SK-N-MC (cell line): ENCODE data around the gene TAGLN.

Experiments
- DNase-seq: peaks from one replicate; pipeline ENCODE4 v3.0.0-alpha.2; 2011; ENCODE audit warnings: low read depth, low spot score
- H3K27ac ChIP-seq: fragments of 200-600 bp; sonication (generic); 2 replicates; pipeline ENCODE4 v1.5.1; 2016; ENCODE audit warnings: mixed run types
- H3K36me3 ChIP-seq: fragments of 200-600 bp; sonication (generic); 2 replicates; pipeline ENCODE4 v1.6.1; 2017; ENCODE audit warnings: antibody characterized with exemption, low read length, mixed read lengths; ENCODE audit not compliant: insufficient read depth
- H3K4me3 ChIP-seq: fragments of 200-600 bp; sonication (generic); 2 replicates; pipeline ENCODE4 v1.5.1; 2016
- H3K9ac ChIP-seq: fragments of 200-600 bp; sonication (generic); 2 replicates; pipeline ENCODE4 v1.8.0; 2017; ENCODE audit warnings: mixed run types, mixed read lengths; ENCODE audit not compliant: insufficient read length
- H3K9me3 ChIP-seq: fragments of 200-600 bp; sonication (generic); 2 replicates; pipeline ENCODE4 v1.6.1; 2017; ENCODE audit warnings: low read depth, mild to moderate bottlenecking, antibody characterized with exemption, low read length, moderate library complexity, mixed read lengths
- EZH2 ChIP-seq: fragments of 200-600 bp; sonication (generic); IDR thresholded peaks from one replicate; pipeline ENCODE4 v1.6.1; 2017; ENCODE audit warnings: antibody characterized with exemption
- FOXP2 ChIP-seq: optimal IDR thresholded peaks from 2 replicates; pipeline ENCODE3; 2011; ENCODE audit warnings: mild to moderate bottlenecking, moderate library complexity; ENCODE audit not compliant: insufficient read depth; ENCODE audit errors: extremely low read length, control extremely low read depth
- POLR2AphosphoS5 ChIP-seq: IDR thresholded peaks from 2 replicates; pipeline ENCODE4 v1.6.1; 2012; ENCODE audit warnings: mild to moderate bottlenecking, low read depth, low read length, borderline replicate concordance

The TAGLN gene

GRCh38 chr11:117171007-117171403 is 28.2 kb upstream of the TAGLN start:
- H3K4me3 ChIP-seq = no peak overlapping the region
- no peak for DNase-seq
- TF ChIP-seq EZH2 (no peak), POLR2AphosphoS5 (no peak), FOXP2 (no peak)
- no peaks in the 10 kb centered on the region for H3K9me3 ChIP-seq
- H3K9ac ChIP-seq = no peak overlapping the region
- no peak overlapping the region for H3K27ac ChIP-seq
- H3K36me3 ChIP-seq = peaks cover 56% of the 10 kb centered on the region

- H3K4me3 ChIP-seq = no peak overlapping the region
- H3K27ac ChIP-seq = no peak overlapping the region
- peaks cover 51% of the 10 kb centered on the region for H3K36me3 ChIP-seq
- no peak overlapping the region for H3K9ac ChIP-seq
- TF ChIP-seq FOXP2 (no peak), EZH2 (no peak), POLR2AphosphoS5 (no peak)
- no peaks in the 10 kb centered on the region for H3K9me3 ChIP-seq
- no peak for DNase-seq
These were observed 27.6 kb upstream of the TAGLN start for GRCh38 chr11:117171404-117172061.

GRCh38 chr11:117172724-117173421 is 26.3 kb upstream of the TAGLN start:
- peak overlapping the region; percentile 65; the same call in 1 of the 2 replicates for H3K27ac ChIP-seq
- peaks cover 37% of the 10 kb centered on the region for H3K36me3 ChIP-seq
- H3K4me3 ChIP-seq = no peak overlapping the region
- H3K9ac ChIP-seq = no peak overlapping the region
- no peaks in the 10 kb centered on the region for H3K9me3 ChIP-seq
- no peak for TF ChIP-seq EZH2
- TF ChIP-seq POLR2AphosphoS5 = no peak; the same call in 1 of the 2 replicates
- TF ChIP-seq FOXP2 = no peak
- no peak for DNase-seq

- Histone ChIP-seq H3K4me3 (no peak overlapping the region), H3K36me3 (peaks cover 19% of the 10 kb centered on the region), H3K27ac (no peak overlapping the region), H3K9me3 (no peaks in the 10 kb centered on the region), H3K9ac (no peak overlapping the region)
- DNase-seq = no peak
- TF ChIP-seq FOXP2 (no peak), EZH2 (no peak), POLR2AphosphoS5 (no peak)
These were observed 24.1 kb upstream of the TAGLN start for GRCh38 chr11:117175104-117175503.

DNA sequence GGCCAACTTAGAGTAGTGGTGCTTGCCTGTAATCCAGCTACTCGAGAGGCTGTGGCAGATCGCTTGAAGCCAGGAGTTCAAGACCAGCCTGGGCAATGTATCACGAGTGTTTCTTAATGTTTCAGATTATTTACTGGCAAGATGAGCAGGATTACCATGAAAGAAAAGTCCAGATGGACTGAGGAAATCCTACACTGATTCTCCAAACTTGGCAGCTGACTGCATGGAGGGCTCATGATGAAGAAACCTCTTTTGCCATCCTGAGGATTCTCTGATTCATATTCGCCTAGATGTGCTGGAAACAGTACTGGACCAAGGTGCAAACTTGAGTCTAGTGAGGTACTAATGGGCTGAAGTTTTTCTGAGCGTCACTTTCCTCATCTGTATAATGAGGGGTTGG is 23.4 kb upstream of the TAGLN start:
- Histone ChIP-seq H3K36me3 (peaks cover 13% of the 10 kb centered on the region), H3K4me3 (no peak overlapping the region), H3K27ac (peak overlapping the region; percentile 14; the same call in 1 of the 2 replicates), H3K9ac (no peak overlapping the region), H3K9me3 (no peaks in the 10 kb centered on the region)
- no peak for DNase-seq
- TF ChIP-seq FOXP2 = no peak
- no peak for TF ChIP-seq EZH2
- TF ChIP-seq POLR2AphosphoS5 = no peak

DNA sequence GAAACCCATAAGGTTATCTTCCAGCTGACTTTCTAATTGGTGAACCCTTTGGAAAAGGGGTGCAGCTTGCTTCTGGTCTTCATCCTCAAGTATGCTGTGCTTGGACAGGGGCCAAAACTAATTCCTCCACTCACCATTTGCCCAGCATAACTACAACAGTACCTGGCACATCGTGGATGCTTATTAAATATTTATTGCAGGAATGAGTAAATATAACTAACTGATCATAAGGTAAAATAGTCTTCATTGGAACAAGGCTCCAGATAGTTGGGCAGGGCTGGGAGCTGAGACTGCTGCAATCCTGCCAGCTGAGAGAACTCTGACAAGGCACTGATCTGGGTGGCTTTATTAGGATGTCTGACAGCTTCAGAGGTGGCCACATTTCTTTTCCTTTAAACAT is 23.0 kb upstream of the TAGLN start:
- H3K4me3 ChIP-seq = no peak overlapping the region
- no peak for DNase-seq
- no peak overlapping the region for H3K9ac ChIP-seq
- no peak overlapping the region for H3K27ac ChIP-seq
- peaks cover 9% of the 10 kb centered on the region; the same call in 1 of the 2 replicates for H3K36me3 ChIP-seq
- no peaks in the 10 kb centered on the region for H3K9me3 ChIP-seq
- TF ChIP-seq EZH2 (no peak), POLR2AphosphoS5 (no peak), FOXP2 (no peak)

DNA sequence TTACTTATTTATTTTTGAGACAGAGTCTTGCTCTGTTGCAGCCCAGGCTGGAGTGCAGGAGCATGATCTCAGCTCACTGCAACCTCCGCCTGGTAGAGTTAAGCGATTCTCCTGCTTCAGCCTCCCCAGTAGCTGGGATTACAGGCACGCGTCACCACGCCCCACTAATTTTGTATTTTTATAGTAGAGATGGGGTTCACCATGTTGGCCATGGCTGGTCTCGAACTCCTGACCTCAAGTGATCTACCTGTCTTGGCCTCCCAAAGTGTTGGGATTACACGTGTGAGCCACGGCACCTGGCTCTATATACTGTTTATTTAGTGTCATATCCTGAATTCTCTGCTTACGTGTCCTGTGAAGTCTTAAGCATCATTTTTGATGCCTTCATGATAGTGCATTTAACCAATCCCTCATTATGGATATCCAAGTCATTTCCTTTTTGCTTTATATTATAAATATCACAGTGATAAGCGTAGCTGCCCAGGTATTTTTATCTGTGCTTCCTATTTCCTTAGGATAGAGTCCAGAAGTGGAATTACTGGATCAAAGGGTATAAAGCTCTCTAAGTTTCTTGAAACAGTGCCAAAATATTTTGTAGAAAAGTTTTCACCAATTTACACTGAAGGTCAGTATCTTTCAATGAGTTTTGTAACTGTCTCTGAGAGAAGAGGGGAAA is 21.5 kb upstream of the TAGLN start:
- Histone ChIP-seq H3K36me3 (no peaks in the 10 kb centered on the region), H3K9me3 (no peaks in the 10 kb centered on the region), H3K4me3 (peak overlapping the region; percentile 84), H3K9ac (peak overlapping the region; percentile 61), H3K27ac (peak overlapping the region; percentile 77)
- no peak for TF ChIP-seq EZH2
- DNase-seq = no peak

GRCh38 chr11:117178210-117179034 is 20.7 kb upstream of the TAGLN start, which contains the start of gene SIDT2:
TSS of gene SIDT2 (plus strand) at chr11:117178743. CDS start at chr11:117179264, 521 bp downstream.
- no peaks in the 10 kb centered on the region for H3K9me3 ChIP-seq
- H3K36me3 ChIP-seq = no peaks in the 10 kb centered on the region
- peak within 1 kb of the TSS; percentile 66 for H3K9ac ChIP-seq
- TF ChIP-seq POLR2AphosphoS5 (peak; percentile 62), EZH2 (no peak), FOXP2 (peak; percentile 97)
- H3K4me3 ChIP-seq = peak within 1 kb of the TSS; percentile 84
- peak; percentile 47 for DNase-seq
- H3K27ac ChIP-seq = peak within 1 kb of the TSS; percentile 77
